ENCODE data around the gene DGKQ.

DNA sequence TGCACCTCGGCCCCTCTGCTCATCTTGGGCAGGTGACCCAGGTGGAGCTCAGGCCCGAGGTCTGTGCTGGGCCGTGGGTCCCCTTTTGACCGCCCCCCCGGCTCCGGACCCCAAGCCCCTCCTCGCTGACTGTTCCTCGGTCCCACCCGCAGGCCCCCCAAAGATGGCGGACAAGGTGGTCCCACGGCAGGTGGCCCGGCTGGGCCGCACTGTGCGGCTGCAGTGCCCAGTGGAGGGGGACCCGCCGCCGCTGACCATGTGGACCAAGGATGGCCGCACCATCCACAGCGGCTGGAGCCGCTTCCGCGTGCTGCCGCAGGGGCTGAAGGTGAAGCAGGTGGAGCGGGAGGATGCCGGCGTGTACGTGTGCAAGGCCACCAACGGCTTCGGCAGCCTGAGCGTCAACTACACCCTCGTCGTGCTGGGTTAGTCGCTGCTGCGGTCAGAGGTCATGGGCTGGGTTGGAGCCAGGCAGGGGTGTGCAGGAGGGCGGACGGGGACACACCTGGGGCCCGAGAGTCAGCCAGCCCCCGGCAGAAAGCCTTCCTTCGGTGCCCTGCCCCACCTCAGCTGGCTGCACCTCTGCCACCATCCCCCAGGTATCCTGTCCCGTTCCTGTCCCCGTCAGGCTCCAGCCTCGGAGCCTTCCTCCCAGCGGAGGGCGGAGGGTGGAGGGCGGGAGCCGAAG, 48.8 kb upstream of the DGKQ start:
- TF ChIP-seq, protein P1, sequence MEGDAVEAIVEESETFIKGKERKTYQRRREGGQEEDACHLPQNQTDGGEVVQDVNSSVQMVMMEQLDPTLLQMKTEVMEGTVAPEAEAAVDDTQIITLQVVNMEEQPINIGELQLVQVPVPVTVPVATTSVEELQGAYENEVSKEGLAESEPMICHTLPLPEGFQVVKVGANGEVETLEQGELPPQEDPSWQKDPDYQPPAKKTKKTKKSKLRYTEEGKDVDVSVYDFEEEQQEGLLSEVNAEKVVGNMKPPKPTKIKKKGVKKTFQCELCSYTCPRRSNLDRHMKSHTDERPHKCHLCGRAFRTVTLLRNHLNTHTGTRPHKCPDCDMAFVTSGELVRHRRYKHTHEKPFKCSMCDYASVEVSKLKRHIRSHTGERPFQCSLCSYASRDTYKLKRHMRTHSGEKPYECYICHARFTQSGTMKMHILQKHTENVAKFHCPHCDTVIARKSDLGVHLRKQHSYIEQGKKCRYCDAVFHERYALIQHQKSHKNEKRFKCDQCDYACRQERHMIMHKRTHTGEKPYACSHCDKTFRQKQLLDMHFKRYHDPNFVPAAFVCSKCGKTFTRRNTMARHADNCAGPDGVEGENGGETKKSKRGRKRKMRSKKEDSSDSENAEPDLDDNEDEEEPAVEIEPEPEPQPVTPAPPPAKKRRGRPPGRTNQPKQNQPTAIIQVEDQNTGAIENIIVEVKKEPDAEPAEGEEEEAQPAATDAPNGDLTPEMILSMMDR (IDR thresholded peaks at IDR 0.05 in 8 of 11, conservative IDR thresholded peaks at IDR 0.05 in 3 of 11): no peak
- TF ChIP-seq POLR2A (IDR thresholded peaks at IDR 0.05) (no peak), POLR2AphosphoS5 (IDR thresholded peaks at IDR 0.05) (no peak)

Data from spleen (tissue), 7 donors.